Thymus (tissue), 11 donors: ENCODE measurements around the gene RAB27B. TPM values are rescaled to one million over a fixed set of nuclear protein-coding genes. Genes with fewer than 3 reads are reported as not detected.

Experiments used
- DNase-seq, 9 donors: peaks; one replicate each; pipeline ENCODE4 v3.0.0-alpha.2; 2013; ENCODE audit warnings: low spot score in 9 of 9, low read depth in 6 of 9, missing footprints in 1 of 9
- H3K27ac ChIP-seq, 2 donors: one replicate each; pipeline ENCODE4 v1.5.1; 2013; ENCODE audit warnings: control low read depth in 1 of 2, low read depth in 1 of 2, low read length in 1 of 2, mild to moderate bottlenecking in 1 of 2, moderate library complexity in 1 of 2
- H3K27me3 ChIP-seq, 2 donors: one replicate each; pipeline ENCODE4 v1.5.1; 2013; ENCODE audit warnings: low read length in 1 of 2; ENCODE audit not compliant: control insufficient read depth in 2 of 2, insufficient read depth in 1 of 2
- H3K36me3 ChIP-seq, 2 donors: one replicate each; pipeline ENCODE4 v1.5.1; 2013; ENCODE audit warnings: low read length in 1 of 2, mild to moderate bottlenecking in 1 of 2, moderate library complexity in 1 of 2; ENCODE audit not compliant: control insufficient read depth in 2 of 2, insufficient read depth in 2 of 2
- H3K4me1 ChIP-seq, 2 donors: one replicate each; pipeline ENCODE4 v1.5.1; 2013; ENCODE audit warnings: low read length in 2 of 2; ENCODE audit not compliant: control insufficient read depth in 2 of 2, insufficient read depth in 2 of 2
- H3K4me3 ChIP-seq, 2 donors: one replicate each; pipeline ENCODE4 v1.5.1; 2013; ENCODE audit warnings: low read length in 2 of 2, control low read depth in 1 of 2, mild to moderate bottlenecking in 1 of 2
- H3K9me3 ChIP-seq, 2 donors: one replicate each; pipeline ENCODE4 v1.5.1; 2013; ENCODE audit warnings: low read length in 1 of 2, mild to moderate bottlenecking in 1 of 2; ENCODE audit not compliant: control insufficient read depth in 2 of 2, insufficient read depth in 1 of 2
- whole genome bisulfite sequencing: extraction: QIAGEN DNeasy Blood & Tissue Kit; methylation state at CpG from one replicate; pipeline ENCODE4 v1.1.7; 2013; 5-methylcytosine and 5-hydroxymethylcytosine counted together
- polyA plus RNA-seq: library from polyadenylated mRNA; stranded (reverse); fragments of 200-250 nt; gene quantifications from one replicate; pipeline ENCODE4 v1.2.3, GENCODE V29; 2013
- total RNA-seq: library from RNA; stranded (reverse); fragments of 120-200 nt; gene quantifications from one replicate; pipeline ENCODE4 v1.2.4, GENCODE V29; 2013
- donor health status: healthy.

RAB27B gene
- total and polyA plus RNA-seq, 2 donors, result 1.5 to 1.7 TPM

DNA sequence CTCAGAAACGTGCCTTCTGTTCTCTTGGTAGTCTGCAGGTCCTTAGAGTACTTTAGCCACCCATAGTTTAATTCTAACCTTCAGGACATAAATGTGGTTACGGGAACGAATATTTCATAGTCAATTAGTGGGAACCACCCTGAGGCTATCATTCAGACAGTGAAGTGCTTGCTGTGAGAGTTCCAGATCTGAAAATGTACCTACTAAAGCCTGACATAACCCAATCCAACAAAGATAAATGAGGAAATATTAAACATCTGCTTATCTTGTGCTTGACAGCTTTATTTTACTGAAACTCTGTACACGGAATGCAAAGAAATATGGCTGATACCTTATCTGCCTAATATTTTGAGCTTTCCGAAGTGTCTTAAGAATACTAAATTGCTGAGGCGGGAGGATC lies 43.0 kb downstream of the RAB27B start:
- Histone ChIP-seq H3K36me3 (no peaks in the 10 kb centered on the region), H3K4me3 (no peak overlapping the region), H3K9me3 (no peaks in the 10 kb centered on the region), H3K4me1 (no peaks in the 10 kb centered on the region), H3K27ac (no peak overlapping the region), H3K27me3 (no peaks in the 10 kb centered on the region)
- no peak for DNase-seq
- 85% methylated on average over 6 of the region's 6 CpGs for WGBS

DNA sequence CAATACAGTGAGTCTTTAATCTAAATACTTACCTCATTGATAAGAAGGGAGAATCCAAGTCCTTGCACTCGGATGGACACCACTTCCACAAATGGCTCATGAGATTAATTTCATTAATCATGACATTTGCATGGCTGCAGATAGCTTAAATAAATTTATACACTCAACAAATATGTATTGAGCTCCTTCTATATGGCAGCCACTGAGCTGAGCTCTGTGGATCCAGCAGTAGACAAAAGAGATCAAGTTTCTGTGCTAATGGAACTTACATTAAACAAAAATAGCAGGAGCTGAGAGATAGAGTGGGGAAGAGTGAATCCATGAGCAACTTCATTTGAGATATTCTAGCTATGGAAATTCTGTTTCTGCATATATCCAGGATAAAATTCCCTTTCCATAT lies 44.4 kb downstream of the RAB27B start:
- H3K27ac ChIP-seq, result no peak overlapping the region
- no peaks in the 10 kb centered on the region for H3K27me3 ChIP-seq
- H3K36me3 ChIP-seq, result no peaks in the 10 kb centered on the region
- WGBS, result 89% methylated on average over 1 of the region's 1 CpG
- DNase-seq, result no peak
- H3K4me1 ChIP-seq, result no peaks in the 10 kb centered on the region
- no peak overlapping the region for H3K4me3 ChIP-seq
- no peaks in the 10 kb centered on the region for H3K9me3 ChIP-seq

DNA sequence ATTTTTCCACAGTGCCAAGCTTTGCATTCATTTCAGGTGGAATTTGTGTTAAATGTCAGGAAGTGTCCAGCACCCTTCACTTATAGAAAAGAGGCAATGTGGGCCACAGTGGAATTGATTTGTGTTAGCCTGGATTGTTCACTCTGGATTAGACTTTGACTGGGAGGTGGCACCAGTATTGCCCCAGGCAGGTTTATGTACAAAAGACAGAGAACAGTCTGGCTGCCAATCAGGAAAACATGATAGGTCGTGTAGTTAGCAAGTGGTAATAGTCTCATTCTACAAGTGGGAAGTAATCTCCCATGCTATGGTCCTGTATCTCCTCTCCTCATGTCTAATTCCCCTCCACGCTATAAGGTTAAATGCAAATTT lies 45.6 kb downstream of the RAB27B start:
- whole genome bisulfite sequencing, result 85% methylated on average over 2 of the region's 2 CpGs

DNA sequence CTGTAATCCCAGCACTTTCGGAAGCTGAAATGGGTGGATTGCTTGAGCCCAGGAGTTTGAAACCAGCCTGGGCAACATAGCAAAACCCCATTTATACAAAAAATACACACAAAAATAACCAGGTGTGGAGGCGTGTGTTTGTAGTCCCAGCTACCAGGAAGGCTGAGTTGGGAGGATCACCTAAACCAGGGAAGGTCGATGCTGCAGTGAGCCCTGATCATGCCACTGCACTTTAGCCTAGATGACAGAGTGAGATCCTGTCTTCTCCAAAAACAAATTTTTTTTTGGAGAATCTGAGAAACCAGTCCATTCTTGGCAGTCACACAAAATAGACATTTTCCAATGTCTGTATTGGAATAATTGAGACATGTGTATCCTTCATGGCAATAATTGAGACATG lies 46.8 kb downstream of the RAB27B start:
- WGBS, result 97% methylated on average over 3 of the region's 3 CpGs
- no peak overlapping the region for H3K27ac ChIP-seq
- DNase-seq, result no peak
- H3K27me3 ChIP-seq, result no peaks in the 10 kb centered on the region
- no peaks in the 10 kb centered on the region for H3K4me1 ChIP-seq
- H3K36me3 ChIP-seq, result no peaks in the 10 kb centered on the region
- no peak overlapping the region for H3K4me3 ChIP-seq
- no peaks in the 10 kb centered on the region for H3K9me3 ChIP-seq

More for the DNA sequence above, 45.6 kb downstream of the RAB27B start:
- Histone ChIP-seq H3K27me3 (no peaks in the 10 kb centered on the region), H3K4me3 (no peak overlapping the region), H3K36me3 (no peaks in the 10 kb centered on the region), H3K27ac (no peak overlapping the region), H3K9me3 (no peaks in the 10 kb centered on the region), H3K4me1 (no peaks in the 10 kb centered on the region)
- DNase-seq, result no peak

DNA sequence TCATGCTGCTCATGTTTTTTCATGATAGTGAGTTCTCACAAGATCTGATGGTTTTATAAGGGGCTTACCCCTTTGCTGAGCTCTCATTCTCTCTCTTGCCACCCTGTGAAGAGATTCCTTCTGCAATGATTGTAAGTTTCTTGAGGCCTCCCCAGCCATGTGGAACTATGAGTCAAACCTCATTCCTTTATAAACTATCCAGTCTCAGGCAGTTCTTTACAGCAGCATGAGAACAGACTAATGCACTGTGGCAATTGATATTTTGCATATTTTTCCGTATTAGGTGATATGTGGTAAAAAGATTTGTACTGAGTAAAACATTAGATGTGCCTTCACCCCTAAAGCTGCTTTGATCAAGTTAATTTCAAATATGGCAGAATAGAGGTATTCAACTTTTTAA lies 48.8 kb downstream of the RAB27B start:
- Histone ChIP-seq H3K36me3 (no peaks in the 10 kb centered on the region), H3K4me1 (no peaks in the 10 kb centered on the region), H3K27me3 (no peaks in the 10 kb centered on the region), H3K9me3 (no peaks in the 10 kb centered on the region), H3K4me3 (no peak overlapping the region), H3K27ac (no peak overlapping the region)
- WGBS, result 99% methylated on average over 1 of the region's 1 CpG
- DNase-seq, result no peak

DNA sequence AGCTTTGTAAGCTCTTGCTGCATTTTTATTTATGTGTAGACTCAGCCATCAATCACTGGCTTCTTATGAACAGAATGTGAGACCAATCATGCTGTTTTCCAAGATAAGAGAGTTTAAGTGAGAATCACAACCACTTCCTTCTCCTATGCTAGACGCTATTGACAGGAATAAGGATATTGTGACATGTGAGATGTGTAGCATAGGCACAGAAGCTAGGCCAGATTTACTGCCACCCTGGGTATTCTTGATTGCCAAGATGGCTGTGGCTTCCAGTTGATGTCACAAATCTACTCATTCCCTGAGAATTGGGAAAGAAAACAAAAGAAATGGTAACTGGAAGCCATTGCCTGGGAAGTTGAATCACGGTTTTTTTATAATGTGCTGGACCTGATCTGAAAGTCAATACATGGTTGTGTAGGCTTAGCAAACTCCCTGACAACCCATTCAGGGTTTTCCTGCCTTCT lies 49.9 kb downstream of the RAB27B start:
- H3K36me3 ChIP-seq, result no peaks in the 10 kb centered on the region
- no peaks in the 10 kb centered on the region for H3K4me1 ChIP-seq
- H3K27ac ChIP-seq, result no peak overlapping the region
- H3K27me3 ChIP-seq, result no peaks in the 10 kb centered on the region
- no peaks in the 10 kb centered on the region for H3K9me3 ChIP-seq
- 84% methylated on average over 2 of the region's 2 CpGs for WGBS
- no peak overlapping the region for H3K4me3 ChIP-seq
- DNase-seq, result no peak

DNA sequence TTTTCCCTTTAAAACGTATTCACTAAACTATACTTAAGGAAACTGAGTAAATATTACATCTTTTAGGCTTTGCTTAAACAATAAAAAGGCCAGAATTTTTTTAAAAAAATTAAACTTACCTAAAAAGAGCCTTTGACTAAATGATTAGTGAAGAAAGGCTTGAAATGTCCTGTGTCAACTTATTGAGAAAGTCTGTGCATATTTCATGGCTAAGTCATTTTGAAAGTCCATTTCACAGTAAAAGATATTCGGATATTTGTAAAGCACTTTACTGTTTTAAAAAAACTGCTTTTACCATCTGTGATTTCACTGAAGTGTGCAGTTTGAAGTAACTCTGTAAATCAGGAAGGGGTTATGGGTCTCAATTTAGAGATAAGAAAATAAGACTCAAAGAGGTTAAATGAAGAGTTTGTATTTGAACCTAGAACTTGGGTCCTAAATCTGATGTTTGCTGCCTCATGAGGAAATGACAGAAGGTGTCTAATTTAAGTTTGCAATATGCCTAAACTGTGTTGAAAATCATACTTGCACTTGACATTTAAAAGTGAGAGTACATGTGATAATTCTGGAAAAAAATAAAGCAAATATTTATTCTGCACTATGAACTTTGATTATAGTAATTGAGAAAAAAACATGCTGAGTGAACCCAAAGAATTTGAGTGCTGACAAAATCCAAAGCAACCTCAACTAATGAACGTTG lies 50.5 kb downstream of the RAB27B start:
- no peaks in the 10 kb centered on the region for H3K9me3 ChIP-seq
- no peak for DNase-seq
- H3K27me3 ChIP-seq, result no peaks in the 10 kb centered on the region

DNA sequence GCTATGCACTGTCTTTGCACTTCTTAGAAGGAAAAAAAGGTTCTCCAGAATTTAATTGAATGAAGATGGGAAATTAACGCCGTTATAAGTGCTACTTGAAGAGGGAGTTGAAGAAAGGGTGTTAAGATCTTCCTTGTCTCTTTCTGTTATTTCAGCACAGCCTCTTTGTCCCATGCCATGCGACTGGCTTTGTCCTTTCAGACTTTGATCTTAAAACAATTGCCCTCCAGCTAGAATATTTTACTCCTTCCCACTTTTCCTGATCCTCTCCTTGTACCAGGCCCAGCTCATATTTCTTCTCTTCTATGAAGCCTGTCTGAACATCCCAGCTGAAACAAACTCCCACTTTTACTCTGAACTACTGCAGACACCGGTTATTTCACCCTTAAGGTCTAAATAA lies 51.4 kb downstream of the RAB27B start:
- Histone ChIP-seq H3K9me3 (no peaks in the 10 kb centered on the region), H3K27ac (no peak overlapping the region), H3K27me3 (no peaks in the 10 kb centered on the region), H3K36me3 (no peaks in the 10 kb centered on the region), H3K4me1 (no peaks in the 10 kb centered on the region), H3K4me3 (no peak overlapping the region)
- DNase-seq, result no peak
- 95% methylated on average over 4 of the region's 4 CpGs for WGBS

More for the DNA sequence above, 50.5 kb downstream of the RAB27B start:
- H3K4me3 ChIP-seq, result no peak overlapping the region
- H3K4me1 ChIP-seq, result no peaks in the 10 kb centered on the region
- H3K36me3 ChIP-seq, result no peaks in the 10 kb centered on the region
- 83% methylated on average over 3 of the region's 3 CpGs for WGBS
- H3K27ac ChIP-seq, result no peak overlapping the region

DNA sequence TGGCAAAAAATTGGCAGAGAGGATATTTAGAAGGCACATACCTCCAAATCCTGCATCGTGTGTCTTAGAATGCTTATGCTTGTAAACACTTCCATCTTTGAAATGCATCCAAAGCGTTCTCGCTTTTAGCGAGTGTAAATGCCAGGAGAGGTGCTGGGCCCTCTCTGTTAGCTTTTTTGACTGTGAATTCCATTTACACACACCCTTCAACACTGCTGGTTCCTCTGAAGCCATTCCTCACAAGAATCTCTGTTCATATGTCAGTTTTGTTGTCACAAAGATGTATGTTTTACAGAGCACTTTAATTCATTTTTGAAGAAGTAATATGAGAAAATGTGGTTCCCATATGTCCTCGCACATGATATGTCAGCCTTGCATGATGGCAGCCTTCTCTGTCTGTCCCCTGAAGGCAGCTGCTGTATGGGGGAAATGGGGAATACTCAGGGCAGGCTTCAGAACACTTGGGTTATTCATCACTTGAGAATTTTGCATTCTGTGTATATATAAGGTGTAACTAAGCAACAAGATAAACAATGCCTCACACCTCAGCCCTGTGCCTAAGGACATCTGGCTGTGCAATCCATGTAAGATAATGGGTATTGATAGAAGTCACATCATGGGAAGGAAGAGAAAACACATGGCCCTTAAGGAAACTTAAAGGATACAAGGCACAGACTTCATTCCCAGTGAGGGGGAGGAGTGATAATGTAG lies 52.3 kb downstream of the RAB27B start:
- Histone ChIP-seq H3K9me3 (no peaks in the 10 kb centered on the region), H3K27me3 (no peaks in the 10 kb centered on the region), H3K4me1 (no peaks in the 10 kb centered on the region), H3K27ac (no peak overlapping the region), H3K36me3 (no peaks in the 10 kb centered on the region), H3K4me3 (no peak overlapping the region)
- no peak for DNase-seq
- 87% methylated on average over 5 of the region's 5 CpGs for WGBS
